ENCODE measurements around the gene MPPED1.

Gene MPPED1

DNA sequence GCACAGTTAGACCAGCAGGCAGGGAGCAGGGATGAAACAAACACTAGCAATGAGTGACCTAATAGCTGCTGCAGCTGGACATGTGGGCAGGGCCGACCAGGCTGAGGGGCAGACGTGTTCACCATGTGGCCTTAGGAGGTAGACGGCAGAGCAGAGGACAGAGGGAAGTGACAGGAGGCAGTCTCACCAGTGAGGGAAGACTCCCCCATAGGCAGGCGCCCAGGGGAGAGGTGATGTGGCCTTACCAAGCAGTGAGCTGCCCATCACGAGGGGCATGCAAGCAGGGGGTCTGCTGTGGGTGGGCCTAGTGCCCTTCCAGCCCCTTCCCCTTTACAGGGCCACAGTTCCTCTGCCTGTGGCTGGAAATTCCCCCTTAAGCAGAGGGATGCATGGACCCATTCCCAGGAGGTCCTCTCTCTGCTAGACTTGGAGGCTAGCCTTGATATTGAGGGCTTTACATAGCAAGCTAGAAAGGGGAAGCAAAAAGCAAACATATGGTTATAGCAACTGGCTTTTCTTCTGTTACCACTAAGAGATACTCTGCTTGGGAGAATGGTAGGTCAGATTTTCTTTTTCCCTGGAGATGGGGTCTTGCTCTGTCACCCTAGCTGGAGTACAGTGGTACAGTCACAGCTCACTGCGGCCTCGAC lies 67.6 kb downstream of the MPPED1 start:
- no peak for DNase-seq

- no peak for DNase-seq
These were observed 68.1 kb downstream of the MPPED1 start for GRCh38 chr22:43479962-43480361.

GRCh38 chr22:43481568-43482317 lies 69.9 kb downstream of the MPPED1 start:
- no peak for DNase-seq

DNA sequence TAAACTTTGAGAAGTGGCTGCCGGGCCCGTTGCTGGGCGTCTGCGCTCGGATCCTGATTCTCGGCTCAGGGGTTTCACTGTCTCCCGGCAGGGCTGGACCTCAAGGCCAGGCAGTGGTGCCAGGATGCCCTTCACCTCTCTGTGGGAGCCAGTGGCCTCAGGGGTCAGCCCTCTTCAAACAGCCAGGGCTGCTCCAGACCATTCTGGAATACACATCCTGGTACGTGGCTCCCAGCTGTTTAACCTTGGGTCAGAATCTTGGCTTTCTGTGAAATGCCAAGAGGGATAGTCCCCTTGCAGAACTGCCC lies 70.5 kb downstream of the MPPED1 start:
- DNase-seq = no peak

- DNase-seq = no peak
These were observed 71.5 kb downstream of the MPPED1 start for GRCh38 chr22:43483266-43483665.

GRCh38 chr22:43483669-43484068 lies 71.9 kb downstream of the MPPED1 start:
- no peak for DNase-seq

- DNase-seq = no peak
These were observed 72.4 kb downstream of the MPPED1 start for GRCh38 chr22:43484227-43484626.

GRCh38 chr22:43485502-43486089 lies 73.8 kb downstream of the MPPED1 start:
- DNase-seq = no peak

DNA sequence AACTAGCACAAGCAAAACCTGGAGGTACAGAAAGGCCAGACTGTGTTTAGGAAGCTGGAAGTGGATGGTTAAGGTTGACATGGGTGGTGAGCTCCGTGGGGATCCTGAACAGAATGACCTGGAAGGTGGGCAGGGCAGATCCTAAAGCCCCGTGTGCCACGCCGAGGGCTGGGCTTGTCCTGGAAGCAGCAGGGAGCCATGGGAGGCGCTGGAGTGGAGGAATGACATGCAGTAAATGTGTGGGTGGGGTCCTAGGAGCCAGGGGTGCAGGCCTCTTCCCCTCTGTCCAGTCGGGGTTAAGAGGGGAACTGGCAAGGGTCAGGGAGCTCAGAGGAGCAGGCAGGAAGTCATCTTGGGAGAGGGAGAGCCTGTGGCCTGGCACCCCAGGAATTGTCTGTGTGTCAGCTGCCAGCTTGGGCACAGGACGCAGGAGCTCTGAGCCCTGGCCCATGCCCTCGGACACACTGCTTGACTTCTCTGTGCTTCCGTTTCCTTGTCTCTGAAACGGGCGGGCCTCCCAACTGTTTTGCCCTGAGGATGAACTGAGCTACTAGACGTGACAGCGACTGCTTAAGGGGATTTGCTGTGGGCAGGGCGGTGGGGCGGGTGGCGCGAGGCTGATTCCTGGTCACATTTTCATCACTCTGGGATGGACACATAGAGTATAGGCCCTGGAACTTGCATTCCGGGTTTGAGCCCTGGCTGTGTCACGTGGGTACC lies 75.7 kb downstream of the MPPED1 start:
- no peak for DNase-seq

DNA sequence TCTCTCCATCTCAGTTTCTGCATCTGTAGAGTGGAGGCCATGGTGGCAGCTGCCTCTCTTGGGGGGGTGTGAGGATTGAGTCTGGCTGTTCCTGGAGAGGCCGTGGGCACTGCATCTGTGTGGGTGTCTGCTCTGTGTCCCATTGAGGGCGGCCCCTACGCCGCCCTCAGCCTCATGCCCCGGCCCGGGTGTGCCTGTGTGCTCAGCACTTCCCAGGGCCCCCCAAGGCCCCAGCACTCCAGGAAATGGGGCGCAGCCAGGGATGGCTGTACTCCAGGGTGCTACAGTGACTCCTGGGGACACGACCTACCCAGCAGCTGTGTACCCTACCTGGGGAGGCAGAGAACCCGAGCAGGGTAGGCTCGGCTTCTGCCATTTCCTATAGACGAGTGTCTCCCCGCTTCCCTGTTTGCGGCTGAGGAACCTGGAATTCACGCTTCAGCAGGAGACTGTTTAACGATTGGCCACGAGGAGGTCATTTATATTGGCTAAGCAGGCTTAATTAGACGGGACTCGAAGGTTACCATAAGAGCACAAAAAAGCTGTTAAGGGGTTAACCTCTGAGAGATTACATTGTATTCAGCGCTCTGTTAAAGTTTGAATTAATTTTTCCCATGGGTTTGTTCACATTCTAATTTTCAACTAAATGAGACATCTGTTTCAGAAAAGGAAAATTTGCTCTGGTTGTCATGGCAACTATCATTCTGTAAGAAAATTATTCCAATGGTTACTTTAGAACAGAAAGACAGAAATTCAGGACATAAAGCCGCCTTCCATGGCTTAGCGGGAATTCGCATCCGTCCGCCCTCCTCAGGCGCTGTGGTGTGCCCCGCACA lies 76.4 kb downstream of the MPPED1 start:
- no peak for DNase-seq

DNA sequence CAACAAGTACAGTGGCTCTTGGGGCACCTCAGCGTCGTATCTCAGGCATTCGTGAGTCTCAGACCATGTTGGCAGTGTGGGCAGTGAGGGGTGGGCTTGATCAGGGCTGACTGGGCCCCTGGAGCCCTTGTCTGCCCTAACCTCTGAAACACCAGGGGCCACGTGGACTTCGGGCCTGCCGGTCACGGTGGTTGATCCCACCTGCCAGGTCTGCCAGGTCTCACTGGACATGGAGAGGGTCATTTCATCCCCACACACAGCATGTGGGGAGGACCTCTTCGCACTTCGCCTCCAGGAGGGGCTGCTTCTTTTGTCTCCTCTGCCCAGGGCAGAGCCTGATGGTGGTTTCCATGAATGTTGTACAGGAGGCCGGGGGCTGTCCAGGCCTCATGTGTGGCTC lies 77.1 kb downstream of the MPPED1 start:
- no peak for DNase-seq

GRCh38 chr22:43490311-43490710 lies 78.5 kb downstream of the MPPED1 start:
- DNase-seq = no peak

GRCh38 chr22:43491177-43491576 lies 79.4 kb downstream of the MPPED1 start:
- DNase-seq = no peak

GRCh38 chr22:43491737-43492136 lies 79.9 kb downstream of the MPPED1 start:
- DNase-seq = no peak

- no peak for DNase-seq
These were observed 81.5 kb downstream of the MPPED1 start for GRCh38 chr22:43493297-43493696.

DNA sequence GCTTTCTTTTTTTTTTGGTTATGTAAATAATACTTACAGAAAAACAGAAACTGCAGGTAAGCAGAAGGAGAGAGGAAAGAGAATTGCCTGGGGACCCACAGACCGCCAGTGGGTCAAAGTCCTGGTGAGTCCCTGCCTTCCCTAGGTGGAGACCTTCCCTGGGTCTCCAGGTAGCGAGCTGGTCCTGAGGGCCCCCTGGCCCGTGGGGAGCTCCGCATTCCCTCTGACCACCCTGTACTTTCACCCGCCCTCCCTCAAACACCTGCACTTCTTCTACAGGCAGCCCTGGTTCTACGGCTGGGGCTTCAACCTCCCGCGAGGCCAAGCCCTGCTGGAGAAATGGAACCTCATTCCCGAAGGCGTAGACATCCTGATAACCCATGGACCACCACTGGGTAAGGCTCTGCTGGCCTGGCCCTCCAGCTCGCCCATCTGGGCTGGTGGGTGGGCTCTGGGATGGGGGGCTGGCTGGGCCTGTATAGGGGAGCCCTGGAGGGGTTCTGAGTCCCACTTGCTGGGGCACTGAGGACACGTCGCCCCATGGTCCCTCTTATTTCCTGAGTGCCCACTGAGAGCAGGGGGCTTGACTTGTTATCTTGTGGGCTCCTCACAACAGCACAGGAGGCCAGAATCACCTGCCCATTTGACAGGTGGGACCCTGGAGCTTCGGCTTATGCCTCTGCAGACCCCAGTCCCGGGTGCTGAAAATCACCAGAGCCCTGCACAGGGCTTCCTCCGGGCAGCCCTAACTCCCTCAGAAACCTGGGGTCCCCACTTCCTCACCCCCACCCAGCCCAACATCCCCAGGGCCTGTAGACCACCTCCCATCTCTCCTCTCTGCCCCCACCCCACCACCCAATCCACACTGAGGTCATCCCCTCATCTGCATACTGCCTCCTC lies 86.4 kb downstream of the MPPED1 start:
- DNase-seq = no peak

- DNase-seq = no peak
These were observed 87.0 kb downstream of the MPPED1 start for GRCh38 chr22:43498856-43499253.

DNA sequence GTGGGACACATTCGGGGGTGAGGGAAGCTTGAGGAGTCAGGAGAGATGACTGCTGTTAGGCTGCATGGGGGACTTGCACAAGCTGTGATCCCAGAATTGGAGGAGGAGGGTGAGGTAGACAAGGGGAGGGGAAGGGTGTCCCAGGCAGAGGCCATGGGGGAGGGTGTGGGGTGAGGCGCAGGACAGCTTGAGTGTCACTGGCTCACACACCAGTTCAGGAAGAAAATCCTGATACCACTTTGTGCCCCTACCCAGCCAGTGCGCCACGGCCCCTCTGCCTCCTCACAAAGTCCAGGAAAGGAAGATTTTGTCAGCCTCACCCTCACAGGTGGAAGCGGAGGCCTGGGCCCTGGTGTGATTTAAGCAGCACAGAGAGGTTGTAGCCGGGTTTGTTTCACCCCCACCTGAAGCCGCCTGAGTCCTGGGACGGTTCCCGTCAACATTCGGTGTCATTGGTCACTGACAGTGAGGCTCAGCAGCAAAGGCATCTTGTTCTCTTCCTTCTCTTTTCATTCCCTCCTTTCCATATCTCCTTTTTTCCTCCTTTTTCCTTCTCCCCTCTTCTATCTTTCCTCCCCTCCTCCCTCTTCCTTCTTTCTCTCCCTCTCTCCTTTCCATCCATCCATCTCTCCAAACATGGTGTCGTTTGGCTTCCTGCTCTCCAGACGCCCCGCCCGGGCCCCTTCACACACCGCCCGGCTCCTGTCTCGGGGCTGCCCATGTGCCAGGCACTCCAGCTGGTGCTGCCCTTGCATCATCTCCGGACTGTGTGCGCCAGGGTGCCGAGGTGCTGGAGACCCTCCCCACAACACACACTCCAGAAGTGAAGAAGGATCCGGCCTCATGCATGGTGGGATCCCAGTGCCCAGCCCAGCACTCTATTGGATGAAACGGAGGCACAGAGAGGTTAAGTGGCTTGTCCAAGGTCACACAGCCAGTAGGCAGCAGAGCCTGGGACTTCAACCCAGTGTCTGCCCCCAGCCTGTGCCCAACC lies 89.3 kb downstream of the MPPED1 start:
- DNase-seq = no peak

DNA sequence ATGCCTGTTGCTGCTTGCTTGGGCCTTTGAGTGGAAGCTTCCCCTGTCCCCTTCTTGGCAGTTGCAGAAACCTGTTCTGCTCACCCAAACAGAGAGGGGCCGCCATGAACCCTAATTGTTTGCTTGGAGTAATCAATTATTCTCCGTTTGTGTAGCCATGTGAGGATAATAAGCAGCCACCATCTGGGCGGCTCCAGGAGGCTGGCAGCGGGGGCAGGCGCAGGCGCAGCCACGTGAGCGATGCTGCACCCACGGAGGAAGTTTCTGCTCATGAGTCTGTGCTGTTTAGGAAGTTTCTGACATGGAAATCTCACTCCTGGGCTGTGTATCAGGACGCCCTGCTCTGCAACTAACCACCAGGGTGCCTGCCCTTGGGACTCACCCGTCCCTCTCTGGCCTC lies 90.1 kb downstream of the MPPED1 start:
- DNase-seq = no peak

GRCh38 chr22:43502306-43502874 lies 90.6 kb downstream of the MPPED1 start:
- no peak for DNase-seq
